Cardiac fibroblast (primary cell): ENCODE data around the gene ABCA7.

ENCODE experiments used
- DNase-seq, 2 donors: peaks; one replicate each; pipeline versions ENCODE4 v3.0.0 to v3.0.0-alpha.2; 2010; ENCODE audit warnings: low read depth in 2 of 2
- H3K4me3 ChIP-seq, 2 donors: replicated peaks in 1 of 2; 1 replicate in 1 of 2; 2 replicates in 1 of 2; pipeline ENCODE4 v1.5.1; 2011; ENCODE audit warnings: low read depth in 2 of 2, low read length in 2 of 2, mild to moderate bottlenecking in 2 of 2, moderate library complexity in 1 of 2
- TF ChIP-seq, protein P1 (sequence below): IDR thresholded peaks from one replicate; pipeline ENCODE4 v1.5.1; 2011; ENCODE audit warnings: low read depth, mild to moderate bottlenecking, low read length, inconsistent platforms

The ABCA7 gene

DNA sequence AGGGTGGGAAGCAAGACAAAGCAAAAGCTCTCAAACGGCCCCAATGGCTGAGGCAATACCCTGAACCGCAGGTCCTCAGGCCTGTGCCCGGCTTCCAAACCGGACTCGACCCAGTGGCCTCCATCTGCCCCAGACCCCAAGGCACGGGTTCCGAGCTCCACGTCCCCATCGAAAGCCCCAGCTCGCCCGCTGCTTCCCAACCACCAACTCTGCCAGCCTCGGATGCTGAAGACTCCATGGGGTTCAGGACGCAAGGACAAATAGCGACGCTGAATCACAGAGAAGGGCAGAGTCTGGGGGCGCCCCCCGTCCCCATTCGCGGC is 54.7 kb downstream of the ABCA7 start:
- TF ChIP-seq, protein P1, sequence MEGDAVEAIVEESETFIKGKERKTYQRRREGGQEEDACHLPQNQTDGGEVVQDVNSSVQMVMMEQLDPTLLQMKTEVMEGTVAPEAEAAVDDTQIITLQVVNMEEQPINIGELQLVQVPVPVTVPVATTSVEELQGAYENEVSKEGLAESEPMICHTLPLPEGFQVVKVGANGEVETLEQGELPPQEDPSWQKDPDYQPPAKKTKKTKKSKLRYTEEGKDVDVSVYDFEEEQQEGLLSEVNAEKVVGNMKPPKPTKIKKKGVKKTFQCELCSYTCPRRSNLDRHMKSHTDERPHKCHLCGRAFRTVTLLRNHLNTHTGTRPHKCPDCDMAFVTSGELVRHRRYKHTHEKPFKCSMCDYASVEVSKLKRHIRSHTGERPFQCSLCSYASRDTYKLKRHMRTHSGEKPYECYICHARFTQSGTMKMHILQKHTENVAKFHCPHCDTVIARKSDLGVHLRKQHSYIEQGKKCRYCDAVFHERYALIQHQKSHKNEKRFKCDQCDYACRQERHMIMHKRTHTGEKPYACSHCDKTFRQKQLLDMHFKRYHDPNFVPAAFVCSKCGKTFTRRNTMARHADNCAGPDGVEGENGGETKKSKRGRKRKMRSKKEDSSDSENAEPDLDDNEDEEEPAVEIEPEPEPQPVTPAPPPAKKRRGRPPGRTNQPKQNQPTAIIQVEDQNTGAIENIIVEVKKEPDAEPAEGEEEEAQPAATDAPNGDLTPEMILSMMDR: no peak
- peak overlapping the region; percentile 91 to 95 for H3K4me3 ChIP-seq
- DNase-seq: no peak

GRCh38 chr19:1094978-1095701 is 55.2 kb downstream of the ABCA7 start, which contains the start of gene POLR2E:
Gene POLR2E, minus strand, starts transcription at chr19:1095375. Its CDS starts 60 bp downstream, at chr19:1095315.
- H3K4me3 ChIP-seq: peak within 1 kb of the TSS; percentile 91 to 95
- TF ChIP-seq, protein P1: no peak
- peak; percentile 99 for DNase-seq

GRCh38 chr19:1097810-1098176 is 57.9 kb downstream of the ABCA7 start:
- TF ChIP-seq, protein P1: no peak
- H3K4me3 ChIP-seq: no peak overlapping the region
- DNase-seq: no peak

DNA sequence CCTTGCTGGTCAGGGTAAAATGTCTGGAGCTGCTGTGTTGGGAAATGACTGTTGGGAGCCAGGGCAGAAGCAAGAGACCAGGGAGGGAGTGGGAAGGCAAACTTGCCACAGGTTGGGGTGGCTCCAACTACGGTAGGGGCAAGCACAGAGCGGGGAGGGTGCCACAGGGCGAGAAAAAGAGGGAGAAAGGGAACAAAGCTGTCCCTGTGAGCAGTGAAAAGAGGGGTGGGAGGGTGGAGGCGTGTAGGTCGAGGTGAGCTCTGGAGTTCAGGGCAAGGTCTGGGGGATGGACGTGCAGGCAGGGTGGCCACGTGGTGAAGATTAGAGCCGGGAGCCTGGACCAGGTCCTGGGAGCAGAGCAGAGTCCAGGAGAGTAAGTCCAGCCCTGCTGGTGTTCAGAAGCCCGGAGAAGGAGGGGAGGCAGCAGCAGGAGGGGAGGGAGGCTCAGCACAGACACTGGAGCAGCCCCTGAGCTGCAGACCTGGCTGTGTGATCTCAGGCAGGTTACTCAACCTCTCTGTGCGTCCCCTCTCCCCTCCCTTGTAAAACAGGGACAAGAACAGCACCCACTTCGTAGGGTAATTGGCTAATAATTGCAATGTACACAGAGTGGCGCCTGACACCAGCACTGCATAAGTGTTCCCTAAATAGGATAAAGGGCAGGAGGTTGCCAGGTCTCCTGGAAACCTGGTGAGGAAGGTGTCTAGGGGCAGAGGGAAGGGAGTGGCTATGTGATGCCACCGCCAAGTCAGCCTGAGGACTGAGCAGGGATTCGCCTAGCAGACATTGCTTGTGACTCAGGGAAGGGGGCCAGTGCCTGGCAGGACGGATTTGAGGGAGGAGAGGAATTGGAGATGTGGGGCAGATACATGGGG is 58.5 kb downstream of the ABCA7 start:
- TF ChIP-seq, protein P1: no peak
- DNase-seq: no peak
- no peak overlapping the region for H3K4me3 ChIP-seq

- DNase-seq: no peak
- TF ChIP-seq, protein P1: no peak
- no peak overlapping the region for H3K4me3 ChIP-seq
Observed at GRCh38 chr19:1101337-1101698, 61.4 kb downstream of the ABCA7 start.

- H3K4me3 ChIP-seq: no peak overlapping the region
- TF ChIP-seq, protein P1: no peak
- peak; percentile 99 to 100 for DNase-seq
Observed at GRCh38 chr19:1102407-1103131, 62.7 kb downstream of the ABCA7 start.
